GM21360 (cell line): ENCODE data around the gene CKAP4.

Source experiments
- ATAC-seq: cut with Tn5 transposase; IDR thresholded peaks from one replicate; pipeline ENCODE4 v1.9.1; 2021; ENCODE audit warnings: mild to moderate bottlenecking, moderate library complexity; ENCODE audit not compliant: unreplicated experiment

The CKAP4 gene

DNA sequence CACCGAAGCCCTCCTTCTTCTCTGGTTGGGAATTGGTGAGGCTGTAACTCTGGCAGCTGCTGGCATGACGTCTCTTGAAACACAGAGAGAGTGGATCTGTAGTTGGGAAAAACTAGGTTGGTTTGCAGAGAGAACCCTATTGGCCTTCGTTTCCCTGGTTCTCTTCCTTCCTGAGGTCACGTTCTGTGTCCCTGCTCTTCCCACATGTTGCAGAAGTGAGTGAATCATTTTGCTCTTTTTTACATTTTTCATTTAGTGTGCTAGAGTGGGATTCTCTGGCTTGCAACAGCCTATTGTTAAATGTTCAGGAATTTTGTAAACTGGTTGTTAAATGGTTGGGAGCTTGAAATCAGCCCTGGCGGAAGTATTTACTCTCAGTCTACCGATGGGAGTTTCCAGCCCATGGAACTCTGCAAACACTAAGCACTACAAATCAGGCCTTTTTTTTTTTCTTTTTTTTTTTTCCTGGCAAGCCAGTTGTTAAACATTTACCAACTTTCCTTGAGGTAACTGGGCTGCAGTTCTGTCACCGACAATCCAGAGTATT is 26.8 kb upstream of the CKAP4 start:
- ATAC-seq = no peak

GRCh38 chr12:106274012-106274411 is 26.2 kb upstream of the CKAP4 start:
- ATAC-seq = no peak

DNA sequence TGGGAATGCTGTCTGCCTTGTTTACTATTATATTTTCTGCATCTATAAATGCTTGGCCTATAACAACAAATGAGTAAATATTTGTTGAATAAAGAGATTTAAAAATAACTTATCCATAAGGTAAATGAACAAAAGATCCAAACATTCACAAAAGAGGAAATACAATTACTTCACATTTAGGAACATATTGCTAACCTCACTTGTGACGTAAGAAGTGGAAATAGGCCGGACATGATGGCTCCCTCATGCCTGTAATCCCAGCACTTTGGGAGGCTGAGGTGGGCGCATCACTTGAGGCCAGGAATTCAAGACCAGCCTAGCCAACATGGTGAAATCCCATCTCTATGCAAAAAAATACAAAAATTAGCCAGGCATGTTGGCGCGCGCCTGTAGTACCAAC is 25.7 kb upstream of the CKAP4 start:
- no peak for ATAC-seq

- ATAC-seq = no peak
Observed at GRCh38 chr12:106271575-106272505, 24.0 kb upstream of the CKAP4 start.

- no peak for ATAC-seq
Observed at GRCh38 chr12:106269150-106269771, 21.4 kb upstream of the CKAP4 start.

GRCh38 chr12:106267535-106267934 is 19.7 kb upstream of the CKAP4 start:
- ATAC-seq = no peak

GRCh38 chr12:106265116-106265515 is 17.3 kb upstream of the CKAP4 start:
- no peak for ATAC-seq

- ATAC-seq = no peak
Observed at GRCh38 chr12:106258935-106259334, 11.1 kb upstream of the CKAP4 start.

- no peak for ATAC-seq
Observed at GRCh38 chr12:106258226-106258625, 10.4 kb upstream of the CKAP4 start.

GRCh38 chr12:106256524-106256923 is 8.7 kb upstream of the CKAP4 start:
- no peak for ATAC-seq

GRCh38 chr12:106255952-106256351 is 8.1 kb upstream of the CKAP4 start:
- ATAC-seq = no peak

- no peak for ATAC-seq
Observed at GRCh38 chr12:106255493-106255892, 7.7 kb upstream of the CKAP4 start.

DNA sequence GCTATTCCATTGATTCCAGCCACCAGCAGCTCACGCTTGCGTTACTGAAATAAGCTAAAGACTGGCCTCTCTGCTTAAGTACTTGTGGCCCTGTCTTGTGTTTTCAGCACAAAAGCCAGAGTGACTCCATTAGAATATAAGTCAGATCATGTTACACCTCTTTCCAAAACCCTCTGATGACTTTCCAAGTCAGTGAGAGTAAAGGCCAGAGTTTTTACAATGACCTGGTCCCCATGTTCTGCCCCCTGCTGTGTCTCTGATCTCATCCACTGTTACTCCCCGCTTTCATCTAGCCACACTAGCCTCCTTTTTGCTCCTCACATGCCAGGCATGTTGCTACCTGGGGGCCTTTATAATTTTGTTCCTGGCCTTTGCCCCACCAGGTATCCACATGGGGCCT is 6.9 kb upstream of the CKAP4 start:
- no peak for ATAC-seq

GRCh38 chr12:106251631-106252455 is 4.0 kb upstream of the CKAP4 start:
- ATAC-seq = no peak

GRCh38 chr12:106249411-106250135 is 1.8 kb upstream of the CKAP4 start:
- ATAC-seq = peak; percentile 60

GRCh38 chr12:106248846-106249371 is 1.1 kb upstream of the CKAP4 start:
- no peak for ATAC-seq

DNA sequence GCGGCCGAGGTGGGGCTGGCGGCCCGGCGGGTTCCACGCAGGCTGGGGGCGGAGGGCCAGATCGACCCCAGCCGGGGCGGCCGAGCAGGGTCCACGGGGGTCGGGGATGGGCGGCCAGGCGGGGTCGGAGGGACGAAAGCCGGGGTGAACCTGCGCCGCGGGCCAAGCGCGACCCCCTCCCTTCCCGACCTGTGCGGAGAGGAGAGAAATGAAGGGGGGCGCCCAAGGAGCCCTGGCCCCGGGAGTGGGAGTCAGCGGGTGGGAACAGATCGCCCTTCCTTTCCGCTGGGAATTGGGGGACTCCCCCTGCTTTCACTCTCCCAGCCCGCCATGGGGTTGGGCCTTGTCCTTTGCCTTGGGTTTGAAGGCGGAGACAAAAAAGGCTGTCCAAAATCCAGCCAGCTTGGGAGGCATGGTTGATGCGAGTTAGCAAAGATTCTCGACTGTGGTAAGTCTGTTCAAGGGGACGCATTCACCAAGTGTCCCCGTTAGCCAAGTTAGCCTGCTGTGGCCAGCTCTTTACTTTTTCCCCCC is 559 bp upstream of the CKAP4 start:
- peak; percentile 17 for ATAC-seq

DNA sequence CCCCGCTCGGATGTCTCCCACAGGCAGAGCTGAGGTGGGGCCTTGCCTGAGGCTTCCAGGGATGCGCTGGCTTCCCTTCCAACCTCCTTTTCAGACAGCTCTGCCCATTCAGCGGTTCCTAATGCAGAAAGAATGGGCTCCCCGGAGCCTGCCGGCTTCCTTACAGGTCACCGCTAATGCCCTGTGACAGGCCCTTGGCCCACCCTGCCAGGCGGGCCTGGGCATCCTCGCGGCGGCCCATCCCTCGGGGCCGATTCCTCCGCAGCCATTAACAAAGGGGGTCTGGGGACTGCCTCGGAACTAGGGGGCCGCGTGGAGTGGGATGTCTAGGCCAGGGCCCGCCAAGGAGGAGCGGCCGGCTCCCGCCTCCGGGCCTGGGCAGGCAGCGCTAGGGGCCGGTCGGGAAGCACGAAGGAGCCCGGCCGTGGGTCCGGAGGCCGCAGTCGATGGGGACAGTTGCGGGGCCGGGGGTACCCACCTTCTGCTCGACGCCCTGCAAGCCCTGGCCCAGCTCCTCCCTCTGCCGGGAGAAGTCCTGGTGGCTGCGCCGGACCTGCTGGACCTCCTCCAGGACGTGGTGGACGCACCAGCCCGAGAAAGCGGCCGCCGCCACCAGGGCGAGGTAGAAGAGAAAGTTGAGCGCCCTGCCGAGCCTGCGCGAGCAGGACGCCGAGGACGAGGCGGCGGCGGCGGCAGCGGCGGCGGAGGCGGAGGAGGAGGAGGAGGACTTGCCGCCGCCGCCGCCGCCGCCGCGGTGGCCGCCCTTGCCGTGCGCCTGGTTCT is 738 bp downstream of the CKAP4 start:
- ATAC-seq = no peak

DNA sequence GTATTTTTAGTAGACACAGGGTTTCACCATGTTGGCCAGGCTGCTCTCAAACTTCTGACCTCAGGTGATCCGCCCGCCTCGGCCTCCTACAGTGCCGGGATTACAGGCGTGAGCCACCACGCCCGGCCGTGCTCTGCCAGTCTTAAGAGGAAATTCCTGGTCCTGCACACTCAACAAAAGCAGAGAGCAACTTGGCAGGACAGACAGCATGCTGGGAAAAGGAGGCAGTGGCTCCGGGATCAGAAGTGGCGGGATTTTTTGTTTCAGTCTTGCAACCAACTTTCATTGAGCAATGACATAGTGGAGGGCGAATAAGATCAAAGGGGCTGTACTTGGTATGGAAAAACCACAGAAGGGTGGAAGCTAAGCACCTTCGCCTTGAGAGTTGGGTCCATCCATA is 2.1 kb downstream of the CKAP4 start:
- ATAC-seq = no peak
